ENCODE data around the gene ADM2.
A peak's percentile ranks its signal among the peaks of the same experiment; 100 is the strongest.

The ADM2 gene

DNA sequence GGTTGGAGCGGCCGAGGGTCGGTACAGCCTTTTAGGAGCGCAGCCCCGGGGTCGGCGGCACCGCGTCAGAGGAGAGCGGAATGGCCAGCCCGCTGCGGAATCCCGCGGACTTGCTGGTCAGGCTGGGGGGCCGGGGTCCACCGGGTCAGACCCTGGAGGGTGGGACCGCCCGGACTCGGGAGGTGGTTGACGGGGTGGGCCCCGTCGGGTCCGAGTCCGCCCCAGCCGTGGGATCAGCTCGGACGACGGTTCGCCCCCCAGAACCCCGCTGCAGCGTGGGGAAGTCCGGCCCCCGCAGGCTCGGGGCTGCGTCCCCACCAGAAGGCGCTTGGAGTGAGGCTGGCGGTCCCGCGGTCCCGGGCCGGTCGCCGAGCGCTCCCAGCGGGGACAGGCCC, 301 bp upstream of the ADM2 start:
- Histone ChIP-seq H3K27ac (ENCODE audit: low read length) (no peak overlapping the region), H4K20me1 (ENCODE audit: insufficient read depth, low read length) (no peaks in the 10 kb centered on the region), H3K27me3 (replicated peaks; ENCODE audit: insufficient read depth, low read length) (peaks cover 14% of the 10 kb centered on the region), H3K9me2 (replicated peaks; ENCODE audit: insufficient read depth, low read length) (no peaks in the 10 kb centered on the region), H3K4me1 (ENCODE audit: low read length) (no peaks in the 10 kb centered on the region), H3K79me2 (ENCODE audit: low read length) (no peaks in the 10 kb centered on the region), H3K36me3 (replicated peaks; ENCODE audit: insufficient read depth, low read length) (no peaks in the 10 kb centered on the region), H3K9ac (ENCODE audit: low read length) (no peak overlapping the region; the same call in 1 of the 2 replicates), H3K4me2 (ENCODE audit: low read depth, low read length) (peak overlapping the region; percentile 68; the same call in 1 of the 2 replicates), H2AFZ (ENCODE audit: low read length) (peak overlapping the region; percentile 58; the same call in 1 of the 2 replicates), H3K9me3 (replicated peaks; ENCODE audit: insufficient read depth, low read length) (no peaks in the 10 kb centered on the region), H3F3A (ENCODE audit: insufficient read depth, low read length) (no peaks in the 10 kb centered on the region), H3K4me3 (ENCODE audit: low read length) (peak overlapping the region; percentile 69)
- TF ChIP-seq EZH2phosphoT487 (IDR thresholded peaks at IDR 0.05; ENCODE audit: low read length) (no peak), EZH2 (optimal IDR thresholded peaks at IDR 0.05; ENCODE audit: low read depth, low read length) (no peak)
- TF ChIP-seq, protein P1, sequence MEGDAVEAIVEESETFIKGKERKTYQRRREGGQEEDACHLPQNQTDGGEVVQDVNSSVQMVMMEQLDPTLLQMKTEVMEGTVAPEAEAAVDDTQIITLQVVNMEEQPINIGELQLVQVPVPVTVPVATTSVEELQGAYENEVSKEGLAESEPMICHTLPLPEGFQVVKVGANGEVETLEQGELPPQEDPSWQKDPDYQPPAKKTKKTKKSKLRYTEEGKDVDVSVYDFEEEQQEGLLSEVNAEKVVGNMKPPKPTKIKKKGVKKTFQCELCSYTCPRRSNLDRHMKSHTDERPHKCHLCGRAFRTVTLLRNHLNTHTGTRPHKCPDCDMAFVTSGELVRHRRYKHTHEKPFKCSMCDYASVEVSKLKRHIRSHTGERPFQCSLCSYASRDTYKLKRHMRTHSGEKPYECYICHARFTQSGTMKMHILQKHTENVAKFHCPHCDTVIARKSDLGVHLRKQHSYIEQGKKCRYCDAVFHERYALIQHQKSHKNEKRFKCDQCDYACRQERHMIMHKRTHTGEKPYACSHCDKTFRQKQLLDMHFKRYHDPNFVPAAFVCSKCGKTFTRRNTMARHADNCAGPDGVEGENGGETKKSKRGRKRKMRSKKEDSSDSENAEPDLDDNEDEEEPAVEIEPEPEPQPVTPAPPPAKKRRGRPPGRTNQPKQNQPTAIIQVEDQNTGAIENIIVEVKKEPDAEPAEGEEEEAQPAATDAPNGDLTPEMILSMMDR (IDR thresholded peaks at IDR 0.05; ENCODE audit: low read length) = no peak
- DNase-seq = no peak

DNA sequence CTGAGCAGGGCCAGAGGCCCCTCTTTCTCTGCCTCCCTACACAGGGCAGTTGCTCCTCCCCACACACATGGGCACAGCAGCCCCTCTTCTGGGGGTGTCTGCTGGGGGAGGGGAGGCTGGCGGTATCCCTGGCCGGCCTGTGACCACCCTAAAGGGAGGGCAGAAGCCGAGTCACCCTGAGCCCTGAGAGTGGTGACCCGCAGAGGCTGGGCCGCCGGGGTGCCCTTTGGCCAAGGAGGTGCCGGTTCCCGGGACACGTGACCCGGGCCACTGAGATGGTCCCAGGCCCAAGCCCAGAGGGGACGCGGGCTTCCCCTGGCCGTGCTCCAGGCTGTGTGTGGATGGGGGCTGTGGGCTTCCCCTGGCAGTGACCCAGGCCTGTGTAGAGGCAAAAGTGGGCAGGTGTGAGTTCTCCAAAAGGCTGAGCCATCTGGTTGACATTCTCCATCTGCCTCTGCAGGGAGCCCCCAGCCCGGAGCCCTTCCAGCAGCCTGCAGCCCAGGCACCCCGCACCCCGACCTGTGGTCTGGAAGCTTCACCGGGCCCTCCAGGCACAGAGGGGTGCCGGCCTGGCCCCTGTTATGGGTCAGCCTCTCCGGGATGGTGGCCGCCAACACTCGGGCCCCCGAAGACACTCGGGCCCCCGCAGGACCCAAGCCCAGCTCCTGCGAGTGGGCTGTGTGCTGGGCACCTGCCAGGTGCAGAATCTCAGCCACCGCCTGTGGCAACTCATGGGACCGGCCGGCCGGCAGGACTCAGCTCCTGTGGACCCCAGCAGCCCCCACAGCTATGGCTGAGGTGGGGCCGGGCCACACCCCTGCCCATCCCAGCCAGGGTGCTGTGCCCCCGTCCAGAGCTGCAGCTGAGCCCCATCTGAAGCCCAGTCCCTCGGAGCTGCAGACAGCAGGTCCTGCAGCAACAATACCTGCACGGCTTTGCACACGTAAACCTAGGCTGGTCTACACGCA, 1.0 kb downstream of the ADM2 start:
- Histone ChIP-seq H4K20me1 (ENCODE audit: insufficient read depth, low read length) (no peaks in the 10 kb centered on the region), H3K9ac (ENCODE audit: low read length) (peak overlapping the region; percentile 56; the same call in 1 of the 2 replicates), H2AFZ (ENCODE audit: low read length) (peak overlapping the region; percentile 85), H3K27ac (ENCODE audit: low read length) (no peak overlapping the region), H3K4me2 (ENCODE audit: low read depth, low read length) (peak overlapping the region; percentile 50), H3K4me1 (ENCODE audit: low read length) (no peaks in the 10 kb centered on the region), H3K79me2 (ENCODE audit: low read length) (no peaks in the 10 kb centered on the region), H3K4me3 (ENCODE audit: low read length) (peak overlapping the region; percentile 69), H3K27me3 (replicated peaks; ENCODE audit: insufficient read depth, low read length) (peaks cover 14% of the 10 kb centered on the region), H3K9me3 (replicated peaks; ENCODE audit: insufficient read depth, low read length) (no peaks in the 10 kb centered on the region), H3K9me2 (replicated peaks; ENCODE audit: insufficient read depth, low read length) (no peaks in the 10 kb centered on the region), H3K36me3 (replicated peaks; ENCODE audit: insufficient read depth, low read length) (no peaks in the 10 kb centered on the region), H3F3A (ENCODE audit: insufficient read depth, low read length) (no peaks in the 10 kb centered on the region)
- TF ChIP-seq, protein P1 (IDR thresholded peaks at IDR 0.05; ENCODE audit: low read length) = no peak
- TF ChIP-seq EZH2 (optimal IDR thresholded peaks at IDR 0.05; ENCODE audit: low read depth, low read length) (no peak), EZH2phosphoT487 (IDR thresholded peaks at IDR 0.05; ENCODE audit: low read length) (no peak)
- no peak for DNase-seq

DNA sequence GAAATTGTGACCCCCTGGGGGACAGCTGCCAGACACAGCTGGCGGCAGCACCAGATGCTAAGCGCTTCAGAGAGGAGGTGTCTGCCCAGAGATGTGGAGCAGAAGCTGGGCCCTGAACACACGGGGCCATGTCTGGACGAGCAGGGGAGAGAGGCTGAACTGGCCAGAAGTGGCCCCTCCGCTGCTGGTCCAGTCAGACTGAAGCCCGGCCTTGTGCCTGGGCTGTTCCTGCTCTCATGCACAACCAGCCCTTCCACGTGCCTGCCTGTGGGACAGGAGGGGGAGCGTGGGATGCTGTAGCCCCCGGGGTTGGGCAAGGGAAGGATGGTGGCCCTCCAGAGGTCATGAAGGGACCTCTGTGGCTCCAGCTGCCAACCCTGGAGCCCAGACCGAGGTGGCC, 1.8 kb downstream of the ADM2 start:
- Histone ChIP-seq H2AFZ (ENCODE audit: low read length) (no peak overlapping the region), H3K27ac (ENCODE audit: low read length) (no peak overlapping the region), H3K9me3 (replicated peaks; ENCODE audit: insufficient read depth, low read length) (no peaks in the 10 kb centered on the region), H3K79me2 (ENCODE audit: low read length) (no peaks in the 10 kb centered on the region), H3K4me3 (ENCODE audit: low read length) (no peak overlapping the region), H3K9ac (ENCODE audit: low read length) (no peak overlapping the region), H3K36me3 (replicated peaks; ENCODE audit: insufficient read depth, low read length) (no peaks in the 10 kb centered on the region), H3K27me3 (replicated peaks; ENCODE audit: insufficient read depth, low read length) (peaks cover 14% of the 10 kb centered on the region), H4K20me1 (ENCODE audit: insufficient read depth, low read length) (no peaks in the 10 kb centered on the region), H3K4me2 (ENCODE audit: low read depth, low read length) (no peak overlapping the region), H3F3A (ENCODE audit: insufficient read depth, low read length) (no peaks in the 10 kb centered on the region), H3K4me1 (ENCODE audit: low read length) (no peaks in the 10 kb centered on the region), H3K9me2 (replicated peaks; ENCODE audit: insufficient read depth, low read length) (no peaks in the 10 kb centered on the region)
- no peak for DNase-seq
- no peak for TF ChIP-seq EZH2phosphoT487 (IDR thresholded peaks at IDR 0.05; ENCODE audit: low read length)
- TF ChIP-seq, protein P1 (IDR thresholded peaks at IDR 0.05; ENCODE audit: low read length) = no peak
- no peak for TF ChIP-seq EZH2 (optimal IDR thresholded peaks at IDR 0.05; ENCODE audit: low read depth, low read length)
